Neural cell (in vitro differentiated cells): ENCODE results near the gene RARRES2. TPM values are rescaled to one million over a fixed set of nuclear protein-coding genes. Genes with fewer than 3 reads are reported as not detected.

Experiments
- H2AFZ ChIP-seq: fragments of 200-600, 300-800 bp; sonication (generic), shearing (Covaris generic); 2 replicates; pipeline ENCODE4 v1.6.0; 2014; ENCODE audit warnings: low read depth, mild to moderate bottlenecking, antibody characterized with exemption, low read length, moderate library complexity
- H3F3A ChIP-seq: fragments of 200-600 bp; shearing (Covaris generic); 2 replicates; pipeline ENCODE4 v1.6.1; 2016; ENCODE audit warnings: mild to moderate bottlenecking, moderate library complexity, mixed read lengths, antibody characterized with exemption, low read length; ENCODE audit not compliant: insufficient read depth, poor library complexity, severe bottlenecking
- H3K27ac ChIP-seq: fragments of 200-600, 300-800 bp; sonication (generic), shearing (Covaris generic); 2 replicates; pipeline ENCODE4 v1.5.1; 2014; ENCODE audit warnings: mild to moderate bottlenecking, low read length, moderate library complexity
- H3K27me3 ChIP-seq: fragments of 300-800, 200-600 bp; sonication (generic), shearing (Covaris generic); 2 replicates; pipeline ENCODE4 v1.6.0; 2014; ENCODE audit warnings: mild to moderate bottlenecking, low read depth, low read length, moderate library complexity; ENCODE audit not compliant: insufficient read depth
- H3K36me3 ChIP-seq: fragments of 300-800, 200-600 bp; sonication (generic), shearing (Covaris generic); 2 replicates; pipeline ENCODE4 v1.5.1; 2014; ENCODE audit warnings: mild to moderate bottlenecking, antibody characterized with exemption, low read length, moderate library complexity; ENCODE audit not compliant: insufficient read depth
- H3K4me2 ChIP-seq: fragments of 300-800, 200-600 bp; sonication (generic), shearing (Covaris generic); 2 replicates; pipeline ENCODE4 v1.6.0; 2014; ENCODE audit warnings: mild to moderate bottlenecking, low read length
- H3K4me3 ChIP-seq: fragments of 300-800, 200-600 bp; sonication (generic), shearing (Covaris generic); 2 replicates; pipeline ENCODE4 v1.5.1; 2014; ENCODE audit warnings: mild to moderate bottlenecking, low read length, moderate library complexity
- H3K79me2 ChIP-seq: fragments of 200-600 bp; shearing (Covaris generic); replicated peaks from 2 replicates; pipeline ENCODE4 v1.6.0; 2014; ENCODE audit warnings: mild to moderate bottlenecking, low read length, moderate library complexity; ENCODE audit not compliant: insufficient read depth
- H3K9ac ChIP-seq: fragments of 300-800, 200-600 bp; sonication (generic), shearing (Covaris generic); 2 replicates; pipeline ENCODE4 v1.6.1; 2016; ENCODE audit warnings: mild to moderate bottlenecking, low read length, mixed read lengths
- H3K9me2 ChIP-seq: fragments of 200-600 bp; shearing (Covaris generic); 2 replicates; pipeline ENCODE4 v1.6.1; 2016; ENCODE audit warnings: mild to moderate bottlenecking, low read length, mixed read lengths; ENCODE audit not compliant: insufficient read depth
- H3K9me3 ChIP-seq: fragments of 200-600, 300-800 bp; sonication (generic), shearing (Covaris generic); 2 replicates; pipeline ENCODE4 v1.6.1; 2016; ENCODE audit warnings: mild to moderate bottlenecking, mixed run types, low read length, moderate library complexity, mixed read lengths
- H4K20me1 ChIP-seq: fragments of 200-600 bp; shearing (Covaris generic); 2 replicates; pipeline ENCODE4 v1.6.1; 2016; ENCODE audit warnings: mild to moderate bottlenecking, mixed run types; ENCODE audit not compliant: insufficient read depth
- CTCF ChIP-seq: fragments of 450-650 bp; IDR thresholded peaks from 2 replicates; pipeline ENCODE4 v1.5.1; 2014; ENCODE audit warnings: antibody characterized with exemption, mild to moderate bottlenecking, moderate library complexity; ENCODE audit not compliant: poor library complexity, severe bottlenecking
- EP300 ChIP-seq: fragments of 450-650 bp; conservative IDR thresholded peaks from 2 replicates; pipeline ENCODE4 v1.6.1; 2014; ENCODE audit warnings: antibody characterized with exemption, mild to moderate bottlenecking, moderate library complexity; ENCODE audit not compliant: poor library complexity, severe bottlenecking
- EZH2 ChIP-seq: fragments of 200-600, 300-800 bp; shearing (Covaris generic), sonication (generic); IDR thresholded peaks from 2 replicates; pipeline ENCODE4 v1.6.1; 2014; ENCODE audit warnings: antibody characterized with exemption, low read length, borderline replicate concordance, mild to moderate bottlenecking; ENCODE audit not compliant: insufficient read depth, poor library complexity, severe bottlenecking
- MXI1 ChIP-seq: fragments of 450-650 bp; conservative IDR thresholded peaks from 2 replicates; pipeline ENCODE4 v1.6.1; 2014; ENCODE audit warnings: antibody characterized with exemption, mild to moderate bottlenecking; ENCODE audit not compliant: poor library complexity, severe bottlenecking
- POLR2AphosphoS5 ChIP-seq: IDR thresholded peaks from 2 replicates; pipeline ENCODE4 v1.6.1; 2012
- RAD21 ChIP-seq: fragments of 450-650 bp; conservative IDR thresholded peaks from 2 replicates; pipeline ENCODE4 v1.6.1; 2014; ENCODE audit warnings: antibody characterized with exemption, mild to moderate bottlenecking, moderate library complexity
- REST ChIP-seq: IDR thresholded peaks from 2 replicates; pipeline ENCODE4 v1.6.1; 2012; ENCODE audit warnings: borderline replicate concordance
- SMC3 ChIP-seq: fragments of 450-650 bp; conservative IDR thresholded peaks from 2 replicates; pipeline ENCODE4 v1.6.1; 2014; ENCODE audit warnings: antibody characterized with exemption, mild to moderate bottlenecking, moderate library complexity; ENCODE audit not compliant: poor library complexity
- TAF1 ChIP-seq: IDR thresholded peaks from 2 replicates; pipeline ENCODE4 v1.6.1; 2012; ENCODE audit warnings: low read depth
- polyA plus RNA-seq: library from polyadenylated mRNA; depleted of rRNA; stranded (reverse); fragments of >200 nt; gene quantifications from 2 replicates; pipeline ENCODE4 v1.2.3, GENCODE V29; 2014

Gene RARRES2
- polyA plus RNA-seq, 1 donor from 2014 or later = 0.71 TPM

- Histone ChIP-seq H3K79me2 (peaks cover 58% of the 10 kb centered on the region), H3K4me2 (no peak overlapping the region), H3K27ac (peak overlapping the region; percentile 61), H3K9me3 (no peaks in the 10 kb centered on the region), H4K20me1 (no peaks in the 10 kb centered on the region), H3K9ac (no peak overlapping the region), H3K4me3 (peak overlapping the region; percentile 54), H2AFZ (no peak overlapping the region), H3K9me2 (no peaks in the 10 kb centered on the region), H3K36me3 (no peaks in the 10 kb centered on the region), H3K27me3 (no peaks in the 10 kb centered on the region), H3F3A (peaks cover 4% of the 10 kb centered on the region)
- TF ChIP-seq EZH2 (no peak), TAF1 (no peak), SMC3 (no peak), CTCF (no peak), EP300 (no peak), REST (no peak), POLR2AphosphoS5 (no peak), MXI1 (no peak), RAD21 (no peak)
Measured at GRCh38 chr7:150382844-150383225, 41.4 kb upstream of the RARRES2 start.

- H3K4me2 ChIP-seq = no peak overlapping the region
Measured at GRCh38 chr7:150382123-150382843, 40.9 kb upstream of the RARRES2 start.

More at GRCh38 chr7:150382123-150382843, 40.9 kb upstream of the RARRES2 start:
- TF ChIP-seq EP300 (no peak), EZH2 (no peak), MXI1 (no peak), SMC3 (no peak), REST (no peak), CTCF (no peak), TAF1 (no peak), RAD21 (no peak), POLR2AphosphoS5 (no peak)
- Histone ChIP-seq H3K9me2 (no peaks in the 10 kb centered on the region), H3K27me3 (no peaks in the 10 kb centered on the region), H4K20me1 (no peaks in the 10 kb centered on the region), H3K36me3 (no peaks in the 10 kb centered on the region), H2AFZ (no peak overlapping the region), H3K9ac (no peak overlapping the region), H3K27ac (peak overlapping the region; percentile 20), H3K4me3 (peak overlapping the region; percentile 54), H3K9me3 (no peaks in the 10 kb centered on the region), H3K79me2 (peaks cover 61% of the 10 kb centered on the region), H3F3A (peaks cover 4% of the 10 kb centered on the region)
